Left colon (tissue), 2 donors: ENCODE data around the gene BTNL9. TPM values are rescaled to one million over a fixed set of nuclear protein-coding genes. Genes with fewer than 3 reads are reported as not detected.
A peak's percentile ranks its signal among the peaks of the same experiment; 100 is the strongest.

Experiments used
- ATAC-seq: fragments of 200-7000 bp; cut with Tn5 transposase; one replicate; pipeline ENCODE4 v1.9.1; 2020; ENCODE audit warnings: mild to moderate bottlenecking, moderate library complexity
- DNase-seq, 2 donors: peaks; one replicate each; pipeline ENCODE4 v3.0.0-alpha.2; 2020
- intact Hi-C, 2 donors: fragments of 100-400 bp; cut with DNase I in 1 of 2; cut with micrococcal nuclease in 1 of 2; formaldehyde crosslinking; loops; one replicate each; pipeline versions ENCODE4 v1.11.2 to v1.14.0; 2022; cut with DNase I, micrococcal nuclease
- total RNA-seq, 2 donors: library from RNA; stranded (reverse); fragmentation: NEBNext Ultra II Directional; extraction: Animal tissue kit (Norgen Biotek cat#: 25700); gene quantifications; one replicate each; pipeline ENCODE4 v1.2.1, GENCODE V29; 2021
- donor health status: DM: no; HTN: no; CAD: no.
- donor health status: DM: yes; HTN: yes; CAD: no.

The BTNL9 gene
- total RNA-seq, 2 donors from 2014 or later, result 4.1 to 4.9 TPM

GRCh38 chr5:181058321-181058720 is 18.3 kb downstream of the BTNL9 start:
- ATAC-seq (no peak), DNase-seq (no peak)
- intact Hi-C loops, result no loop called here

DNA sequence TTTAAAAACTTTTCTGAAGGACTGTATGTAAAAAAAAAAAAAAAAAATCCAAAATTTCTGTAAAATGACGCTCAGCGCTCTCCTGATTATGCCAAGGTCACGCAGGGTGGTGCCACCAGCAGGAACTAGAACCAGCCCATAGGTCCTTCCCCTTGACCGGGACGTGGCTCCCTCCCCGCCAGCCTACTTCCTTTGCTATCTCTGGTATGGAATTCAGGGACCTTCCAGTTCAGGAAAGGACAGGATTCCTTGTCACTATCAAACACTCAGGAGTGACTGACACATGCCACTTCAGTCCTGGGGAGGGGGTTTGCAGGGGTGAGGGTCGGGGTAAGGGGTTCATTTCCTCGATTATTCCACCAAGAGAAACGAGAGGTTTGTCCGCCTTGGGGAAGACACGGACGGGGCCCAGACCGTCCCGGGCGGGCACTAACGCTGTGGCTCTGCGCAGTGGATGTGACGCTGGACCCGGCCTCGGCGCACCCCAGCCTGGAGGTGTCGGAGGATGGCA is 18.8 kb downstream of the BTNL9 start:
- ATAC-seq (no peak), DNase-seq (no peak)
- intact Hi-C loops, result no loop called here

DNA sequence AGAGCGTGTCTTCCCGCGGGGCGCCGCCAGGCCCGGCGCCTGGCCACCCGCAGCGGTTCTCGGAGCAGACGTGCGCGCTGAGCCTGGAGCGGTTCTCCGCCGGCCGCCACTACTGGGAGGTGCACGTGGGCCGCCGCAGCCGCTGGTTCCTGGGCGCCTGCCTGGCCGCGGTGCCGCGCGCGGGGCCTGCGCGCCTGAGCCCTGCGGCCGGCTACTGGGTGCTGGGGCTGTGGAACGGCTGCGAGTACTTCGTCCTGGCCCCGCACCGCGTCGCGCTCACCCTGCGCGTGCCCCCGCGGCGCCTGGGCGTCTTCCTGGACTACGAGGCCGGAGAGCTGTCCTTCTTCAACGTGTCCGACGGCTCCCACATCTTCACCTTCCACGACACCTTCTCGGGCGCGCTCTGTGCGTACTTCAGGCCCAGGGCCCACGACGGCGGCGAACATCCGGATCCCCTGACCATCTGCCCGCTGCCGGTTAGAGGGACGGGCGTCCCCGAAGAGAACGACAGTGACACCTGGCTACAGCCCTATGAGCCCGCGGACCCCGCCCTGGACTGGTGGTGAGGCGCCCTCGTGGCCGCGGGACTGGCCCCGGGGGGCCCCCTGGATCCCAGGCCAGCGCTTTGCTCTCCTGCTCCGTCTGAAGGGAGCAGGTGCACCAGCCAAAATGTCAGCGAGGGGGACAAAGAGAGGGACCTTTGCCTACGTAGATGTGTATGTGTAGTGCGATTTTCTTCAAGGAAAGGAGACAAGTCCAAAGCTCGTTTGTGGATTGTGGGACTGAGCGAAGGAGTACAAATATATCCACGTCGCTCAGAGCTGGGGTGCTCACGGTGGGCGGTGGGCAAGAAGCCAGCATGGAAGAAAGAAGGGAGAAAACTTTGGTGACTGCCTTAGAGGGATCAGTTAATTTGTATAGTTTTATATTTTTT is 19.5 kb downstream of the BTNL9 start:
- DNase-seq, result peak in 1 of 2 donors; percentile 24
- intact Hi-C loops, result no loop called here
- ATAC-seq, result peak; percentile 65

DNA sequence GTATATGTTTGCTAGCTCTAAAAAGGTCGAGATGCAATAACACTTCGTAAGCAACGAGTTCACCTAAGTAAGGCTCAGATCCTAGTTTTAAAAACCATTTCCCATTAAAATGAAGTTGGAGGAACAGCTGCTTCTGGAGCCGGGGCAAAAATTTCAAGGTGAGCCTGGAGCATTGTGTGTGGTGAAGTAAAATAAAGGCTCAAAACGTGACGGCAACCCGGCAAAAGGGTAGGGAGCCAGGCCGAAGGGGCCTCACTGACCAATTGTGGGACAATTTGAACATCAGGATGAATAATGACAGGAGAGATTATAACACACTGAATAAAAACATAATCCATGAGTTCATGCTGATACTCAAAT is 20.1 kb downstream of the BTNL9 start:
- ATAC-seq, result no peak
- no peak for DNase-seq
- intact Hi-C loops, result no loop called here

DNA sequence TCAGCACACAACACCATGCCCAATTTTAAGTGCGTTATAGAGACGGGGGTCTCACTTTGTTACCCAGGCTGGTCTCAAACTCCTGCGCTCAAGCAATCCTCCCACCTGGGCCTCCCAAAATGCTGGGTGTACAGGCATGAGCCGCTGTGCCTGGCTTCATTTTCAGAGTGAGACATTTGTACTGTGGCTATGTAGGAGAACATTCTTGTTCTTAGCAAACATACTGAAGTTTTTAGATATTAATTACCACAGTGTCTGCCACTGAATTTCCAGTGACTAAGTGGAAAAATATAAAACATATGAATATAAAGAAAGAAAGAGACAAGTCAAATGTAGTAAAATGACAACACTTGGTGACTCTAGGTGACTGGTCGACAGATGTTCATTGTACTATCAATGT is 20.9 kb downstream of the BTNL9 start:
- no peak for ATAC-seq
- no peak for DNase-seq
- intact Hi-C loops, result no loop called here

GRCh38 chr5:181061645-181062044 is 21.6 kb downstream of the BTNL9 start:
- intact Hi-C loops, result no loop called here
- ATAC-seq, result no peak

DNA sequence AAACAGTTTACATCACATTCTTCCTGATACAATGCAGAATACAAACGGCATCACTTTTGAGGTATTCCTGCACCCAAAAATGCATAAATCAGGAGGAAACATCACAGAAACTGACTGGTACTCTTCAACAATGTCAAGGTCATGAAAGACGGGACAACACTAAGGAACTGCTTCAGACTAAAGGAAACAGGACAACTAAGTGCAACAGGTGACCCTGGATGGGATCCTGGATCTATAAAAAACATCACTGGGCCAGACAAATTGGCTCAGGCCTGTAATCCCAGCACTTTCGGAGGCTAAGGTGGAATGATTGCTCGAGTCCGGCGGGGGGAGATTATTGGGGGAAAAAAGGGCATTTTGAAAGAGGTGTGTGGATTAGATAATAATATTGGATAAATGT is 22.6 kb downstream of the BTNL9 start:
- intact Hi-C loops, result no loop called here
- no peak for ATAC-seq
- no peak for DNase-seq

More at GRCh38 chr5:181061645-181062044, 21.6 kb downstream of the BTNL9 start:
- DNase-seq, result no peak

- intact Hi-C loops, result no loop called here
- ATAC-seq (no peak), DNase-seq (no peak)
These were observed 23.4 kb downstream of the BTNL9 start for GRCh38 chr5:181063514-181063913.

- DNase-seq, result no peak
- intact Hi-C loops, result no loop called here
- ATAC-seq, result no peak
These were observed 24.9 kb downstream of the BTNL9 start for GRCh38 chr5:181064987-181065386.

- intact Hi-C loops, result no loop called here
- peak in 1 of 2 donors; percentile 24 for DNase-seq
- ATAC-seq, result peak; percentile 51
These were observed 29.9 kb downstream of the BTNL9 start for GRCh38 chr5:181069767-181070491.

- intact Hi-C loops, result no loop called here
- no peak for ATAC-seq
- DNase-seq, result no peak
These were observed 30.5 kb downstream of the BTNL9 start for GRCh38 chr5:181070523-181070922.

DNA sequence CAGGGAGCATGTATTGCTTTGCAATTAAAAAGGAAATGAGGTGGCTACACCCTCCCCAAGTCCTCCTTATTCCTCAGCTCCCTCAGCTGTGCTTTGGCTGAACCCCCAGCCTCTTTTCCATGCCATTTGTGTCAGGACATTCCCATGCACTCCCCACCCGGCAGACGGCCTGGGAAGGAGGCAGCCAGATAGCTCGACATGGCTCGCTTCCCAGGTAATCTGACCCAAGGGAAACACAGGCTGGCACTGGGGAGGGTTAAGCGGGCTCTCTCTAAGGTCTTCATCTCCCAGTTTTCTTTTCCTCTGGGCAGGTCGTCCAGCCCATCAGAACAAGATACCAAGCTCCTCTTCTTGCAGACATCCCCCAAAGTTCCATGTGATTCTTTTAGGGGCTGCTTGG is 31.2 kb downstream of the BTNL9 start:
- intact Hi-C loops, result no loop called here
- ATAC-seq (peak; percentile 26), DNase-seq (no peak)

DNA sequence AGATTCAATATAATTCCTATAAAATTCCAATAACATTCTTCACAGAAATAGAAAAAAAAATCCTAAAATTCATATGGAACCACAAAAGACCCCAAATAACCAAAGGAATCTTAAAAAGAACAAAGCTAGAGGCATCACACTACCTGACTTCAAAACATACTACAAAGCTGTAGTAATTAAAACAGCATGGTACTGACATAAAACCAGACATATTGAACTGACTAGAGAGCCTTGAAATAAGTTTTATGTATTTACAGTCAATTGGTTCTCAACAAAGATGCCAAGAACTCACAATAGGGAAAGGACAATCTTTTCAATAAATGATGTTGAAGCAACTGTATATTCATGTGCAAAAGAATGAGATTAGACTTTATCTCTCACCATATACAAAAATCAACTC is 36.9 kb downstream of the BTNL9 start:
- intact Hi-C loops, result no loop called here
- DNase-seq, result no peak
- ATAC-seq, result no peak

- ATAC-seq (no peak), DNase-seq (no peak)
- intact Hi-C loops, result no loop called here
These were observed 41.9 kb downstream of the BTNL9 start for GRCh38 chr5:181081989-181082388.

DNA sequence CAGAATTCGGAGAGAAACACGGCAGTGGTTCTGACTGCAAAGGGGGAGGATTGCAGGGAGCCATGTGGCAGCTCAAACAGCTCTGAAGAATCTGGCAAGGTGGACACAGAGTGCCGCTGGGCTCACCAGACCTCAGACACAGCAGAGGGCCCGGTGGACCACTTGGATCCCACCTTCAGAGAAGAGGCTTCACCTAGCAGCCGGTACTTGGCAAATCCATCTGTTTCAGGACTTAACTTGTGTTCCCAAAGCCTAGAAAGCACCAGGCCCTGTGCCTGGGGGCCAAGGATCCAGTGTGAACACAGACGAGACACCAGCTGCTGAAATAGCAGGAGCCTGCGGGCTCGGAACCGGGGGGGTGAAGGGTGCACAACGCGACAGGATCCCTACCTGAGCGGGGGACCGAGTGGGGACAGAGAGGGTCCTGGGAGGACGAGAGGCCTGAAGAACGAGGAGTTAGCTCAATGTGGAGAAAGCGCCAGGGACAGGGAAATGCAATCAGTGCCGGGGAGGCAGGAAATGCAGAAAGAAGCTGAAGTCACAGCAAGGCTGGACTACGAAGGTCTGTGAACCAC is 44.6 kb downstream of the BTNL9 start:
- intact Hi-C loops, result no loop called here
- DNase-seq, result no peak
- ATAC-seq, result no peak

DNA sequence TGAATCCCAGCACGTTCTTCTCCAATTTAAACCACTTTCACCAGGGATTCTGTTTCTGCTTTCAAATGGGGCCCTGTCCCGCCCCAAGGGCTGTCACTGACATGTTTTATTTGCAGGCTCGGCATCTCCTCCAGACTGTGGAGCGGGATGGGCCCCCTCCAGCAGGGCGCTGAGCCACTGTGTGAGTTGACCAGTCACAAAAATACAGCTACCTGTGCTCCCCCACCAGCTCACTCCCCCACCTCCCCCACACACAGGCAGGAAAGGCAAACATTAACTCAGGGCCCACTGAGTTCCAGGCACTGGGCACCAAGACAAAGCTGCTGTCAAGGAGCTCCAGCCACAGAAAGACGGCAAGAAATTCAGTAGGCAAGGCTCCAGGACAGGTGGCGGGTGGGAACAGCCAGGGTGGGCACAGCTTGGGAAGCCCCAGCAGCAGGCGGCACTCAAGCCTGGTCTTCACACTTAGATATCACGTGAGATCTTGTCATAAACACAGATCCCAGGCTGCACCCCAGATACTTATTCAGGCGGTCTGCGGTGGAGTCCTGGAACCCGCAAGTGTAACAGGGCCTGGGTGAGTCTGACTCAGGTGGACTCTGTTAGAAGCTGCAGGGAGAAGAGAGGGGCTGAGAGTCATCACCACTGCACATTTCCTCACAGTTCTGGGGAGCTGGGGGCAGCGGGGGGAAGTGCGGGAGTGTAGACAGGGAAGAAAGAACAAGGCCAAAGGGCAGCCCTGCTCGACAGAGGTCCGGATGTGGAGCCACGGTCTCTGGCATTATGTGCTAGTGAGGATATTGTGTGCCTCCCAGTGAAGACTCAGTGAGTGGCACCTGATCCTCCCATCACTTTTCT is 46.2 kb downstream of the BTNL9 start:
- ATAC-seq, result no peak
- DNase-seq, result no peak
- intact Hi-C loops, result no loop called here

- no peak for ATAC-seq
- intact Hi-C loops, result no loop called here
- DNase-seq, result no peak
These were observed 46.8 kb downstream of the BTNL9 start for GRCh38 chr5:181086884-181087205.

DNA sequence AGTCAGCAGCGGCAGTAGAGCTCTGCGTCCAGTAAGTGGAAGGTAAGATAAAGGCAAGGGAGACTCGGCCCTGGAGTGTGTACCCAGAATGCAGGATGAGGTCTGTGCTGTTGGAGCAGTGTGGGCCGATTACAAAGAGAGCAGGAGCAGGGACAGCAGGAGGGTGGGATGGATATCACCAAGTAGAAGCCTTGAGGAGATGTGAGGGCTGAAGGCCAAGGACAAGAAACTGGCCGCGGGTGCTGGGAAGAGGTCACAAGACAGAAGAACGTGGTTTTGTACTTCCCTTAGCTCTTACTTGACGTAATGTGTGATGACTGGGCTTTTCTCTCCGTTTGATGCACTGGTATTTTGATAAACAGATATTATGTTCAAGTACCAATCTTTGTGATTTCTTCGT is 47.2 kb downstream of the BTNL9 start:
- no peak for ATAC-seq
- no peak for DNase-seq
- intact Hi-C loops, result no loop called here

DNA sequence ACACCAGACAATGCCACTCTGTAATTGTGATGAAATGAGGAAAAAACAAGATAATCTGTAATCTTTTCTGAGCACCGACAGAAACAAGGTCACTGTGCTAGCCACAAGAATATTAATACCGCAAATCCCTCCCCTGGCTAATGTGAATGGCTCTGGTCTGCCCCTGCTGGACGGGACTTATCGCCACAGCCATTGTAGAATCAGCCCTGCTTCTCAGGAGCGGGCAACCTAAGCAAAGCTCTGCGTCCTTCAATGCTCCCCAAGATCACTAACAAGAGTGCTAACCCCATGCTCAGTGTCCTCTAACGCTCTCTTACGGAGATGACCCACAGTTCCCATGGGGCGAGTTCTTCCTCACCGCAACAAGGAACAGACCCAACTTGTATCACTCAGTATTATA is 48.2 kb downstream of the BTNL9 start:
- DNase-seq (no peak), ATAC-seq (no peak)
- intact Hi-C loops, result no loop called here
